Measurements from ENCODE around the gene C16orf96.

- TF ChIP-seq CTCF (IDR thresholded peaks at IDR 0.05) (no peak), POLR2A (IDR thresholded peaks at IDR 0.05) (no peak)
These were observed 16.3 kb upstream of the C16orf96 start for GRCh38 chr16:4539716-4540284.

All from vagina (tissue), 2 donors.